WTC11 (cell line): ENCODE results near the gene TMED3. TPM values are rescaled to one million over a fixed set of nuclear protein-coding genes. Genes with fewer than 3 reads are reported as not detected.
A peak's percentile ranks its signal among the peaks of the same experiment; 100 is the strongest.

Experiments used
- ATAC-seq: fragments of 200-7000 bp; cut with Tn5 transposase; 2 replicates; pipeline ENCODE4 v1.10.0; 2021; ENCODE audit warnings: mild to moderate bottlenecking, moderate library complexity
- CTCF ChIA-PET: fragments of 300-600 bp; sonication (Branson Sonifier 250); formaldehyde crosslinking; loops from one replicate; lab custom pipeline; 2021; ENCODE audit warnings: antibody characterized with exemption; lab: Charles Lee
- POLR2A ChIA-PET: fragments of 350-600 bp; sonication (Branson Sonifier 250); formaldehyde crosslinking; loops from one replicate; lab custom pipeline; 2021; ENCODE audit warnings: antibody characterized with exemption; lab: Charles Lee
- DNase-seq: peaks from one replicate; pipeline ENCODE4 v3.0.0; 2021; ENCODE audit warnings: low spot score
- H3K27ac Mint-ChIP-seq: 2 replicates; pipeline ENCODE4 v1.8.0; 2021; ENCODE audit warnings: mixed read lengths
- H3K27me3 Mint-ChIP-seq: 2 replicates; pipeline ENCODE4 v1.8.0; 2021; ENCODE audit warnings: low read depth, mild to moderate bottlenecking, moderate library complexity, mixed read lengths
- H3K36me3 Mint-ChIP-seq: 2 replicates; pipeline ENCODE4 v1.8.0; 2021; ENCODE audit warnings: mixed read lengths
- H3K4me1 Mint-ChIP-seq: 2 replicates; pipeline ENCODE4 v1.8.0; 2022; ENCODE audit warnings: mixed read lengths
- H3K4me3 Mint-ChIP-seq: 2 replicates; pipeline ENCODE4 v1.8.0; 2021; ENCODE audit warnings: mild to moderate bottlenecking, moderate library complexity, mixed read lengths
- H3K9me3 Mint-ChIP-seq: 2 replicates; pipeline ENCODE4 v1.8.0; 2021; ENCODE audit warnings: mixed read lengths
- AFF4 ChIP-seq: sonication (generic); formaldehyde crosslinking; IDR thresholded peaks from 2 replicates; pipeline ENCODE4 v1.8.1; 2023; ENCODE audit warnings: mild to moderate bottlenecking, missing genetic modification reagents, borderline replicate concordance
- CBFB ChIP-seq: sonication (generic); formaldehyde crosslinking; IDR thresholded peaks from 2 replicates; pipeline ENCODE4 v1.8.1; 2022; ENCODE audit warnings: mild to moderate bottlenecking, low read depth, missing genetic modification reagents
- CREM ChIP-seq: sonication (generic); formaldehyde crosslinking; IDR thresholded peaks from 2 replicates; pipeline ENCODE4 v1.8.1; 2022; ENCODE audit warnings: mild to moderate bottlenecking, missing genetic modification reagents, moderate library complexity
- FOXK1 ChIP-seq: sonication (generic); formaldehyde crosslinking; IDR thresholded peaks from 2 replicates; pipeline ENCODE4 v1.8.0; 2022; ENCODE audit warnings: mild to moderate bottlenecking, moderate library complexity, missing genetic modification reagents
- FOXP1 ChIP-seq: sonication (generic); formaldehyde crosslinking; IDR thresholded peaks from 2 replicates; pipeline ENCODE4 v1.8.0; 2022; ENCODE audit warnings: missing genetic modification reagents, mild to moderate bottlenecking, moderate library complexity, borderline replicate concordance
- GTF2I ChIP-seq: fragments of 250-450 bp; sonication (Bioruptor Pico); conservative IDR thresholded peaks from 2 replicates; pipeline ENCODE4 v1.4.0; 2021; ENCODE audit warnings: mild to moderate bottlenecking
- HMGA2 ChIP-seq: fragments of 250-450 bp; sonication (Bioruptor Pico); IDR thresholded peaks from 2 replicates; pipeline ENCODE4 v1.4.0; 2021; ENCODE audit warnings: mild to moderate bottlenecking, moderate library complexity
- IRF2 ChIP-seq: sonication (generic); formaldehyde crosslinking; IDR thresholded peaks from 2 replicates; pipeline ENCODE4 v1.8.0; 2022; ENCODE audit warnings: low read depth, missing genetic modification reagents, borderline replicate concordance
- KAT7 ChIP-seq: sonication (generic); formaldehyde crosslinking; IDR thresholded peaks from 2 replicates; pipeline ENCODE4 v1.8.1; 2023; ENCODE audit warnings: missing genetic modification reagents, mild to moderate bottlenecking, borderline replicate concordance
- MLX ChIP-seq: sonication (generic); formaldehyde crosslinking; IDR thresholded peaks from 2 replicates; pipeline ENCODE4 v1.8.1; 2023; ENCODE audit warnings: mild to moderate bottlenecking, missing genetic modification reagents, moderate library complexity
- NFE2L1 ChIP-seq: sonication (generic); formaldehyde crosslinking; IDR thresholded peaks from 2 replicates; pipeline ENCODE4 v1.8.1; 2023; ENCODE audit warnings: missing genetic modification reagents
- NR1H2 ChIP-seq: sonication (generic); formaldehyde crosslinking; IDR thresholded peaks from 2 replicates; pipeline ENCODE4 v1.9.0; 2021; ENCODE audit warnings: mild to moderate bottlenecking, moderate library complexity, missing genetic modification reagents
- PRRX2 ChIP-seq: fragments of 250-450 bp; sonication (Bioruptor Pico); IDR thresholded peaks from 2 replicates; pipeline ENCODE4 v1.8.0; 2021; ENCODE audit warnings: mild to moderate bottlenecking
- SMAD3 ChIP-seq: sonication (generic); formaldehyde crosslinking; IDR thresholded peaks from 2 replicates; pipeline ENCODE4 v1.8.0; 2022; ENCODE audit warnings: missing genetic modification reagents, mild to moderate bottlenecking, borderline replicate concordance
- SOX15 ChIP-seq: fragments of 250-450 bp; sonication (Bioruptor Pico); IDR thresholded peaks from 2 replicates; pipeline ENCODE4 v1.9.0; 2021; ENCODE audit warnings: mild to moderate bottlenecking
- TEAD4 ChIP-seq: sonication (generic); formaldehyde crosslinking; IDR thresholded peaks from 2 replicates; pipeline ENCODE4 v1.8.0; 2022; ENCODE audit warnings: mild to moderate bottlenecking, missing genetic modification reagents
- ZBTB21 ChIP-seq: sonication (generic); formaldehyde crosslinking; IDR thresholded peaks from 2 replicates; pipeline ENCODE4 v1.8.1; 2023; ENCODE audit warnings: mild to moderate bottlenecking, missing genetic modification reagents, borderline replicate concordance
- ZNF263 ChIP-seq: sonication (generic); formaldehyde crosslinking; IDR thresholded peaks from 2 replicates; pipeline ENCODE4 v1.8.1; 2022; ENCODE audit warnings: low read depth, mild to moderate bottlenecking, moderate library complexity, missing genetic modification reagents
- total RNA-seq: library from RNA; stranded (reverse); gene quantifications from 3 replicates; pipeline ENCODE4 v1.2.3, GENCODE V29; 2021
- TF ChIP-seq, protein P1 (sequence below): sonication (generic); formaldehyde crosslinking; IDR thresholded peaks from 2 replicates; pipeline ENCODE4 v1.8.1; 2022; ENCODE audit warnings: mild to moderate bottlenecking, moderate library complexity, missing genetic modification reagents
- TF ChIP-seq, protein P2 (sequence below): sonication (generic); formaldehyde crosslinking; conservative IDR thresholded peaks from 2 replicates; pipeline ENCODE4 v1.8.1; 2022; ENCODE audit warnings: mild to moderate bottlenecking, missing genetic modification reagents
- TF ChIP-seq, protein P3 (sequence below): sonication (generic); formaldehyde crosslinking; IDR thresholded peaks from 2 replicates; pipeline ENCODE4 v1.8.1; 2023; ENCODE audit warnings: mild to moderate bottlenecking, missing genetic modification reagents

TMED3 gene
- total RNA-seq, 1 experiment from 2014 or later: 51.2 TPM

- peak; percentile 79 for TF ChIP-seq FOXK1 (CRISPR knock-in tag)
- TF ChIP-seq CREM (CRISPR knock-in tag): peak; percentile 74; the same call in 1 of the 2 replicates
- TF ChIP-seq, protein P1, sequence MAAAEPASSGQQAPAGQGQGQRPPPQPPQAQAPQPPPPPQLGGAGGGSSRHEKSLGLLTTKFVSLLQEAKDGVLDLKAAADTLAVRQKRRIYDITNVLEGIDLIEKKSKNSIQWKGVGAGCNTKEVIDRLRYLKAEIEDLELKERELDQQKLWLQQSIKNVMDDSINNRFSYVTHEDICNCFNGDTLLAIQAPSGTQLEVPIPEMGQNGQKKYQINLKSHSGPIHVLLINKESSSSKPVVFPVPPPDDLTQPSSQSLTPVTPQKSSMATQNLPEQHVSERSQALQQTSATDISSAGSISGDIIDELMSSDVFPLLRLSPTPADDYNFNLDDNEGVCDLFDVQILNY (CRISPR knock-in tag): no peak
- no peak for TF ChIP-seq TEAD4 (CRISPR knock-in tag)
Observed at GRCh38 chr15:79283252-79284048, 27.5 kb upstream of the TMED3 start (continued).

- ChIA-PET CTCF (no interaction called here), POLR2A (no interaction called here)
- H3K36me3 Mint-ChIP-seq: no peaks in the 10 kb centered on the region
- no peak for ATAC-seq
- H3K4me1 Mint-ChIP-seq: no peaks in the 10 kb centered on the region
- no peak overlapping the region for H3K4me3 Mint-ChIP-seq
- DNase-seq: no peak
- TF ChIP-seq, protein P2, sequence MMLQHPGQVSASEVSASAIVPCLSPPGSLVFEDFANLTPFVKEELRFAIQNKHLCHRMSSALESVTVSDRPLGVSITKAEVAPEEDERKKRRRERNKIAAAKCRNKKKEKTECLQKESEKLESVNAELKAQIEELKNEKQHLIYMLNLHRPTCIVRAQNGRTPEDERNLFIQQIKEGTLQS: no peak
- TF ChIP-seq MLX (CRISPR knock-in tag): no peak
- no peak for TF ChIP-seq ZBTB21 (CRISPR knock-in tag)
- TF ChIP-seq CBFB (CRISPR knock-in tag): no peak
- TF ChIP-seq KAT7 (CRISPR knock-in tag): no peak
- TF ChIP-seq GTF2I (CRISPR knock-in tag): no peak
- TF ChIP-seq NR1H2: no peak
- TF ChIP-seq SOX15 (CRISPR knock-in tag): no peak
- H3K9me3 Mint-ChIP-seq: no peaks in the 10 kb centered on the region
- H3K27me3 Mint-ChIP-seq: peaks cover 47% of the 10 kb centered on the region
- H3K27ac Mint-ChIP-seq: no peak overlapping the region
Observed at GRCh38 chr15:79290642-79291275, 20.2 kb upstream of the TMED3 start.

- CTCF ChIA-PET: no interaction called here
- no peaks in the 10 kb centered on the region for H3K36me3 Mint-ChIP-seq
- H3K27ac Mint-ChIP-seq: no peak overlapping the region
- no peak overlapping the region for H3K4me3 Mint-ChIP-seq
- peaks cover 40% of the 10 kb centered on the region for H3K27me3 Mint-ChIP-seq
- TF ChIP-seq GTF2I (CRISPR knock-in tag) (no peak), IRF2 (no peak), ZNF263 (CRISPR knock-in tag) (no peak), PRRX2 (CRISPR knock-in tag) (no peak)
- TF ChIP-seq, protein P3, sequence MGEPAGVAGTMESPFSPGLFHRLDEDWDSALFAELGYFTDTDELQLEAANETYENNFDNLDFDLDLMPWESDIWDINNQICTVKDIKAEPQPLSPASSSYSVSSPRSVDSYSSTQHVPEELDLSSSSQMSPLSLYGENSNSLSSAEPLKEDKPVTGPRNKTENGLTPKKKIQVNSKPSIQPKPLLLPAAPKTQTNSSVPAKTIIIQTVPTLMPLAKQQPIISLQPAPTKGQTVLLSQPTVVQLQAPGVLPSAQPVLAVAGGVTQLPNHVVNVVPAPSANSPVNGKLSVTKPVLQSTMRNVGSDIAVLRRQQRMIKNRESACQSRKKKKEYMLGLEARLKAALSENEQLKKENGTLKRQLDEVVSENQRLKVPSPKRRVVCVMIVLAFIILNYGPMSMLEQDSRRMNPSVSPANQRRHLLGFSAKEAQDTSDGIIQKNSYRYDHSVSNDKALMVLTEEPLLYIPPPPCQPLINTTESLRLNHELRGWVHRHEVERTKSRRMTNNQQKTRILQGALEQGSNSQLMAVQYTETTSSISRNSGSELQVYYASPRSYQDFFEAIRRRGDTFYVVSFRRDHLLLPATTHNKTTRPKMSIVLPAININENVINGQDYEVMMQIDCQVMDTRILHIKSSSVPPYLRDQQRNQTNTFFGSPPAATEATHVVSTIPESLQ (CRISPR knock-in tag): no peak
- TF ChIP-seq, all 79 proteins: peak for 0
- POLR2A ChIA-PET: no interaction called here
- Mint-ChIP-seq H3K4me1 (no peaks in the 10 kb centered on the region), H3K9me3 (peaks cover 5% of the 10 kb centered on the region)
- ATAC-seq (no peak), DNase-seq (no peak)
Observed at GRCh38 chr15:79292011-79292410, 18.9 kb upstream of the TMED3 start.

DNA sequence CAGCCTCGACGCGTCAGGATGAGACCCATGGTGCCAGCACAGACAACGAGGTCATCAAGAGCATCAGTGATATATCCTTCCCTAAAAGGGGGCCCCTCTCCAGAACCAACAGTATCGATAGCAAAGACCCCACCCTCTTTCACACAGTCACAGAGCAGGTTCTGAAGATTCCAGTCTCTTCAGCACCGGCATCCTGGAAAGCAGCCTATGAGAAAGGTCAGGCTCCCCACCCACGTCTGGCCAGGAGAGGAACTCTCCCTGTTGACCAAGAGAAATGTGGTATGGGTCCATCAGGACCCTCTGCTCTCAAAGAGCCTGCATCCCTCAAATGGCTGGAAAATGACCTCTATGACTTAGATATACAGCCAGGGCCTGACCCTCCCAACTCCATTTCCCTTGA, 16.8 kb upstream of the TMED3 start:
- H3K27me3 Mint-ChIP-seq: peaks cover 33% of the 10 kb centered on the region
- DNase-seq (peak; percentile 13), ATAC-seq (no peak)
- H3K4me1 Mint-ChIP-seq: no peaks in the 10 kb centered on the region
- H3K36me3 Mint-ChIP-seq: no peaks in the 10 kb centered on the region
- H3K9me3 Mint-ChIP-seq: peaks cover 7% of the 10 kb centered on the region
- H3K27ac Mint-ChIP-seq: no peak overlapping the region
- ChIA-PET POLR2A (no interaction called here), CTCF (interaction anchor here (0.9 to 1.0 kb wide), 2 partner anchors 46 to 109 kb away, joined by 3 read pairs; no protein-coding TSS in a partner anchor)
- H3K4me3 Mint-ChIP-seq: no peak overlapping the region
- TF ChIP-seq SMAD3 (no peak), AFF4 (CRISPR knock-in tag) (no peak), HMGA2 (no peak), FOXP1 (CRISPR knock-in tag) (no peak), CREM (CRISPR knock-in tag) (no peak), ZBTB21 (CRISPR knock-in tag) (no peak), NFE2L1 (CRISPR knock-in tag) (no peak)
